ENCODE measurements around the gene LDHAL6A.
A peak's percentile ranks its signal among the peaks of the same experiment; 100 is the strongest.

Gene LDHAL6A

DNA sequence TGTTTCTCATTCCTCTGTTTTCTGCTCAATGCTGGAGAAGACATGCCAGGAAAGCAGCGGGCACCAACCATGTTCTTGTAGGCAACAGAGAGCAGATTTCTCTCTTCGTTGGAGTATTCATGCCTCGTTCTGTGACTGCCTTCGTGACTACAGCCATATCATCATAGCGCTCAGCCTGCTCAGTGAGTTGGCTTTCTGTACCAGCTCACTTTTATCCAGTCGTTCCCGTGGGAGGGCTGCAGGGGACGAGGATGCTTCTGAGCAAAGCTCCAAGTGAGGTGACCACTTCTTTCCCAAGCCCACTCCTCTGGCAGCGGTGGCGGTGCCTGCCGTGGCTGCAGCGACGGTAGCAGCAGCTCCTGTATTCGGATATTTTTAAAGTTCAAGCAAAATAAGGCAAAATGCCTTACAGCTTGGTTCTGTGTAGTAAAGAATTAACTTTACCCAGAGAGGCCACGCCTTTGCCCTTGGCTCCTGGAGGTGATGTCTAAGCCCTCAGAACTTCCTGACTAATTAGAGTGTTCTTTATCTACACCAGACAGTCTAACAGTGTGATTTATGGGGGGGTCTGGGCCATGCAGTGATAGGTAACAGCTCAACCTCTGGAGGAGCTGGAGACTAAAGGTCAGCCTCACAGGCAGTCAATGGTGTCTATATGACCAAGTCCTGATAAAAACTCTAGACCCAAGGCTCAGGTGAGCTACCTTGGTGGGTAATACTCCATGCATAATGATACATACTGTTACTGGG, 35.3 kb downstream of the LDHAL6A start:
- DNase-seq (ENCODE audit: low read depth in 2 of 2), result no peak

DNA sequence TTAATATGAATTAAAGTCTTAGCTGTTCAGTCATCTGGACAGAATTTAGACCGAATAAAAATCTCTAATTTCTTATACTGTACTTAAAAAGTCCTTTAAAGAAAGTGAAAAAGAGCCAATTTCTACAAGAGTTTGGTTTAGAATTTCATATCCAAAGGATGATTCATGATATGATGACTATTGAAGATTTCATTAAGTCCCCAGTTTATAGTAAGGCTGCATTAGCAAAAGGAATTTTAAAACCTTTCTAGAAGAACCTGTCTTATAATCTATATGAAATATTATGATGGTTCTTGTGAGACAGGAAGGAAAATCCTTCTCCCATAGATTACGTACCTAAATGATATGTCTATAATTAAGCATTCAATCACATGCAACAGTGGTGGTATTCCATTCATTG, 36.3 kb downstream of the LDHAL6A start:
- DNase-seq (ENCODE audit: low read depth in 2 of 2), result no peak

DNA sequence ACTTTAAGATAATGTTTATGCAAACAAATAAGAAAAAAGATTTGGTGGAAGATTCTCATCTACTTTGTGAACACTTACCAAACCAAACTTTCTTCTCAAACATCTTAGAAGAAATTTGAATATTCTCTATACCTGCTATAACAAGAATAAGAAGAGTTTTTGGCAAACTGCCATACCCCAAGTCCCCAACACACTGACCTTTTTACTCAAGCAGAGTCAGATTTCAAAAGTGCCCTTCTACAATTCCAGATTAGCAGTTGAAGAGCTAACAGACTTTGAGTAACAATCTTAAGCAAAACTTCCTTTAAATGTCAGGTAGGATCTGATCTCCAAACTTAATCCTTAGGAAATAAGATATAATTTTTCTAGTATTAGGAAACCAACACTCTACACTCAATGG, 37.2 kb downstream of the LDHAL6A start:
- no peak for DNase-seq (ENCODE audit: low read depth in 2 of 2)

DNA sequence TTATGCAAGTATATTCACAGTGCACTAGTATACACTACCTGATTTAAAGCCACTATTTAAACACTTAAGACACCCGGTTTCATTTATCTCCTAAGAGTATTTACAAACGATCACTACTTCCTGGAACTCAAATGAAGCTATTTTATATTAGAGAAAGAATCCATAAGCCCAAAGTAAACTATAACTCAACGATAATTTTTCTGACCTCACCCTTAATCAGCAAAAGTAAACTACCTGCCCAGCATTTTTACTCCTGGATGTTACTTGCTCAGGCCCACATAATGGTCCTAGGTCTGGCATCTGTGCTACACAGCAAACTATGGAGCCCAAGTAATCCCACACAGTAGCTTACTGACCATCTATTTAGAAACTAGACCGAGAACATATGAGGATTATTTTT, 37.7 kb downstream of the LDHAL6A start:
- no peak for DNase-seq (ENCODE audit: low read depth in 2 of 2)

DNA sequence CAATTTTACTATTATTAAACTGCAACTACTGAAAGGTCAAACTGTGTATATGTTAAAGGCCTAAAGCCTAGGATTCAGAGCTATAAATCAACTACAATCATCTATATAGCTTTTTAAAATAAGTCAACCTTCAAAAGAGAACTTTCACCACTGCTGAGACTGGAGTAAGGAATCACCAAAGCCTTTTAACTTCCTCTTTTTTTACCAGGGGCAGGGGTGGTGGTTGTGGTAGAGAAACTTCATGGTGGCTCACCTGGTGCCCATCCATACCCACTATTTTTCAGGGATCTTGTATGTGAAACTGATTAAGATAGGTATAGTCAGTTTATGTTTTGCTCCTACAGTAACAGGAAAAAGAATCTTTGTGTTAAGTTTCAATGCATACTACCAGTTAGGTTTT, 39.6 kb downstream of the LDHAL6A start:
- DNase-seq (ENCODE audit: low read depth in 2 of 2), result no peak

DNA sequence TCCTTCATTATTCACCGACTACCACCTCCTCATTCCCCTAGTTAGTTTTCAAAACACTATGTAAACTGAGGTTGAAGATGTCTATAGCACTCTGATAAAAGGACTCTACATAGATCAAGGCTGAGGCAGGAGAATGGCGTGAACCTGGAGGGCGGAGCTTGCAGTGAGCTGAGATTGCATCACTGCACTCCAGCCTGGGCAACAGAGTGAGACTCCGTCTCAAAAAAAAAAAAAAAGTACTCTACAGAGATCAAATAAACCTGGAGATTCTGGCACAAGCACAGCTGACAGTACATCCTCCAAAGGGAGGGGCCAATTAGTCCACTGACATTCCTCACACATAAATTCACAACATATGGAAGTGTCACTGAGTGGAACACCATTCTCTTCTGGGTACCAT, 40.0 kb downstream of the LDHAL6A start:
- no peak for DNase-seq (ENCODE audit: low read depth in 2 of 2)

DNA sequence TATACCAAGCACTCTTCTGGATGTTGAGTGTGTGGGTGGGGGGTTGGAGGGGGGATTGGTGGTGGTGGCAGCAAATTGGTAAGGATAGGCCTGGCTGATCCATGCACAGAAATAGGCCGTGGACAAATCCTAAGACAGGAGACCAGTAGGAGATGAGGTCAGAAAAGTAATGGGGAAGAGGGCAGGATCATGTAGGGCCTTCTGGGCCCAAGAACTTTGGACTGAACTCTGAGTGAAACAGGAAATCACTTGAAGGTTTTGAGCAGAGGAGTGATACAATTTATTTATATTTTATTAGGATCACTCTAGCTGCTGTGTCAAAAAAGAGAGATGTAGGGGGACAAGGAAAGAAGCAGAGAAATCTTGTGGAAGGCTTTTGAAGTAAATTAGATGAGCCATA, 42.4 kb downstream of the LDHAL6A start:
- no peak for DNase-seq (ENCODE audit: low read depth in 2 of 2)

DNA sequence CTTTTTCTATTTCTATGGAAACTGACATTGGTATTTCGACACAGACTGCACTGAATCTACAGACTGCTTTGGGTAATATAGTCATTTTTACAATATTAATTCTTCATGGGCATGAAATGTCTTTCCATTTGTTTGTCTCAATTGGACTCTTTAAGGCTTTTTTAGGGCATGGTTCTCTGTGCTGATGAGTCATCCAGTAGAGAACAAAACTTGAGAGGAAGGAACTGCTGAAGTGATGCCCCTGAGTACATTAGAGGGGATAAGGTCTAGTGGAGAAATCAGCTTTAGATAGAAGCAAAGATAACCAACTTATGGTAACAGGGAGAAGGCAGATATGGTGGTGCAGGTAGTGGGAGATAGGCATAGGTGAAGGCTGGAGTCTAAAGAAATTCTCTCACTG, 46.0 kb downstream of the LDHAL6A start:
- DNase-seq (ENCODE audit: low read depth in 2 of 2), result no peak

DNA sequence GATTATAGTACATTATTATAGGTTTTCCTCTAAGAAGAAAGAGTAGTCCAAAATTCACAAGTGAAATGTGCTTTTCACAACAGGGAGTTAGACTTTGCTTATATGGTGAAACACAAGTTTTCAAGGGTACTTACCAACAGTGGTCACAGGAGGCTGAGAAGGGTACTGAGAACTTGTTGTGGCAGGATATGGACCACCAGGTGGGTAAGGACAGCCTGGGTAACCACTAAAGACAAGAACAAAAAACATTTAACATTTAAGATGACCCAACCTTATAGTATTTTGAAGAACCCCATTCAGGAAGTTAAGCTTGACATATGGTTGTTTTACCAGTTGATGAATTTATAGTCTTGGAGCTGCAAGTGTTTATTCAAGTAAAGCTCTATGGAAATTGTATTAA, 46.7 kb downstream of the LDHAL6A start:
- no peak for DNase-seq (ENCODE audit: low read depth in 2 of 2)

DNA sequence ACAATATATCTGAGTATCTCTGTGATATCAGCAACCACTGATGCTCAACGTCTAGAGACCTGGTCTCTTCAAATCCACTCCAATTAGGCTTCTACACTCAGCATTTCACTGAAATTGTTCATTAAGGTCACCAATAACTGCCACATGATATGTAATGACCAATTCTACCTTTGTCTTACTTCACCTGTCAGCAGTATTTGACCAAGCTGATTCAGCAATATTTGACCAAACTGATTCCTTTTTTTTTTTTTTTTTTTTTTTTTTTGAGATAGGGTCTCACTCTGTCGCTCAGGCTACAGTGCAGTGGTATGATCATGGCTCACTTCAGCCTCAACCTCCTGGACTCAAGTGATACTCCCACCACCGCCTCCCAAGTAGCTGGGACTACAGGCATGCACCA, 65.5 kb downstream of the LDHAL6A start:
- no peak for DNase-seq (ENCODE audit: low read depth in 2 of 2)

DNA sequence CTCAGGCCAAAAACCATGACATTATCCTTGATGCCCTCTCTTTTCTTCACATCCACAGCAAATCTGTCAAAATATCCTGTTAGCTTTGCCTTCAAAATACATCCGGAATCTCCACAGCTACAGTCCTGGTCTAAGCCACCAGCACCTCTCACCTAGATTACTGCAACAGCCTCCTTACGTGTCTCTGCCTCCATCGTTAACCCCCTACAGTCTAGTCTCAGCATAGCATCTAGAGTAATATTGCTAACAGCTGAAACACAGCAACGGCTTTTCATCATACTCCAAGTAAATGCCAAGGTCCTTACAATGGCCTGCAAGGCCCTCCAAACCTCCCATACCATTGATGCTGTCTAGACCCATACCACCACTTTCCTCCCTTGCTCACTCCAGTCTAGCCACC, 66.7 kb downstream of the LDHAL6A start:
- DNase-seq (ENCODE audit: low read depth in 2 of 2), result no peak

DNA sequence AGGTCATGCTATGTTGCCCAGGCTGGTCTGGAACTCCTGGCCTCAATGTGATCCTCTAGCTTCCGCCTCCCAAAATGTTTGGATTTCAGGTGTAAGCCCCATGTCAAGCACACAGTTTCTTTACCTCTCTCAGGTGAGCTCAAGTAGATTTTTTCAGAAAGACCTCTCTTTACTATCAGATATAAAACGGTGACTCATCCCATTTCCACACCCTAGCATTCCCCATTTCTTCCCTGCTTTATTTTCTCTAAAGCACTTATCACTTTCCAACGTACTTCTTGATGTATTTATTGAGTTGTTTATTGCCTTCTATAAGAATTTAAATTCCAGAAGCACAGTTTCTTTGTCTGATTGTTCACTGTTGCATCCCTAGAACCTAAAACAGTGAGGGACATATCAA, 67.4 kb downstream of the LDHAL6A start:
- DNase-seq (ENCODE audit: low read depth in 2 of 2), result no peak

DNA sequence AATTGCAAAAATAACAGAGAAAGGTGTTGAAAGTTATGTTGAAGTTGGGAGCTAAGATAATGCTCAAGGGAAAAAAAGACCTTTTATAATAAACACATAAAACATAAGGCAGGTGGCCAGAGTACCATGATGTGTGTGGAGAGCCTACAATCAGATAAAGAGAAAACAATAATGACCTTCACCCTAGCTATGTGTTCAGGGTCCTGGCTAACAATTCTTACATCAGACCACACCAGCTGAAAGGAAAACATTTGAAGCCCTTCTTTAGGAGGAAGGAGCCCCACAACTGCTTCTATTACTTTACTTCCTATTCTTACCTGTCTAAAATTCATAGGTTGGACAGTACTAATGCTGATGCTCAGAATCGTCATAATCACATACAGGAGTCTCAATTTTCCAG, 68.6 kb downstream of the LDHAL6A start:
- no peak for DNase-seq (ENCODE audit: low read depth in 2 of 2)

DNA sequence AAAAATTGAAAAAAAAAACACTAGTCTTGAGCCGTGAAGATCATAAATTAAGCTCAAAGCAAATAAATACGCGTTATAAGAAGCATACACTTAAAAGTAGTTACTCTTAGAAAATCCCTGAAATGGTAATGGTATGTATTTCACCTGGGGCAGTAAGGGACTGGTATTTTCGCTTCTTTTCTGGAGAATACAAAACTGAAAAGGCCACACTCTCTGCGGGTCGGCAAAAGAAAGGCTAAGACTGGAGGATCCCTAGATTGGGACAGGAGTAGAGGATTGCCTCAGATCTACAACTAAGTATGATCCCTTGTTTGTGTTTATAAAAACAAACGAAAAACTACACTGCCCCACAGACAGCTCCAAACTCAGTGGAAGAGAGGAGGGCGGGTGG, 70.5 kb downstream of the LDHAL6A start:
- DNase-seq (ENCODE audit: low read depth in 2 of 2), result no peak

DNA sequence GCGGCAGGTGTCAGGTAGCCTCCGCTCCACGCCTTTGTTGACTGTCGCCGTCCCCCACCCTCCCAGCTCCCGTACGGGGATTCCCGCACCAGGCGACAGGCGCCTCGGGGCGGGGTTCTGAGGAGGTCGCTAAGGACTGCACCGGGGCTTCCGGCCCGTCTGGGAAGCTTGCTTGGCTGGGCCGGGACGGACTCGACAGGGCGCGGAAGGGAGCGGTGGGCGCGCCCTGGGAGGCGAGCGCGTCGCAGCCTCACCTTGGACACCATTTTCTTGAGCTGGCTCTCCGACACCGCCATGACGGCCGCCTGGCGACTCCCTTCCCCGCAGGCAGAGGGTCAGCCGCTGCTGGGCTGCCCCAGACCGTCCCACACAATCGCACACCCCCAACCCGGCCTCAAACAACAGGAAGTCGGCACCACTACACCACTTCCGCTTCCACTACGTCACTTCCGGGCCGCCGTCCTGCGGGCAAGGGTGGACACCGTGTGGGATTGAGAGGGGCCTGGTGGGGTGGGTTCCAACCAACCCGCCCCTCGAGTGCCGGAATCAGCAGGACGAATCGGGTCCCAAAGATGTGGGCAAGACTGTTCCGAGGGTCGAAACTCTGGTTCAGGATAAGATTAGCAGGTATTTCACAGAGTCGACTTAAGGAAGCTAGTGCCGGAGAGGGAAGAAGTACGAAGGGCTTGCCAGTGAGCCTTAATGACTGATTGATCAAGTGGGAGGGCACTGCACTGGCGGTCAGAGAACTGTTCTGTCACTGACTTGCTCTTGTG, 71.1 kb downstream of the LDHAL6A start, which contains the start of gene TSG101:
TSS of gene TSG101 (minus strand) at position 422 of the 776 bp plus-strand sequence. CDS start at position 296, 126 bp downstream.
- peak; percentile 88 to 90 for DNase-seq (ENCODE audit: low read depth in 2 of 2)

DNA sequence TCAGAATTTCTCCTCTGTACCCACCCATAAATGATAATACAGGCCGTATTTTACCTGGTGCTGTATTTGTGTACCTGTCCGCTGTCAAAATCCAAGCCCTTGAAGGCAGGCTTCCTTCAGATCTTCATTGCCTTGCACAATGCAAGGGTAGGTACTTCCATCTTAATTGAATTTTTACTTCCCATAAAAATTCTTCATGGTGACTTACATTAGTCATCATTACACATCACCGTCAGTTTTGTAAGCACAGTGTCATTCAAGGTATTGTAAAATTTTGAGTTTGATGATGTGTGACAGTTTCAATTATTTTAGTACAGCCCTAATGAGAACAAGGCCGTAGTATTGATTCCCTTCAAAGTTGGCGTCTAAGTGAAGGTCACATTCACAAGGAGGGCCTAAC, 71.9 kb downstream of the LDHAL6A start:
- no peak for DNase-seq (ENCODE audit: low read depth in 2 of 2)
